ENCODE results near the gene SLC30A2. TPM values are rescaled to one million over a fixed set of nuclear protein-coding genes. Genes with fewer than 3 reads are reported as not detected.

SLC30A2 gene
- total RNA-seq, 1 donor from 2014 or later, result not detected

Small RNA genes lying within 50 kb of the gene (small RNA-seq; reads per million reads assigned to genes)
- gene RF00283 (not detected), gene RF00492 (not detected)

Other genes starting within 250 kb of the SLC30A2 start
- gene SELENON, start 245.9 kb downstream of the SLC30A2 start, total RNA-seq, result 6.1 TPM
- 33.0 TPM for gene MTFR1L, start 226.2 kb downstream of the SLC30A2 start, total RNA-seq
- gene AUNIP, start 186.7 kb downstream of the SLC30A2 start, total RNA-seq, result 0.82 TPM
- 8.6 TPM for gene PAQR7, start 170.4 kb downstream of the SLC30A2 start, total RNA-seq
- gene STMN1, start 139.7 kb downstream of the SLC30A2 start, total RNA-seq, result 1,181 TPM
- gene PAFAH2, start 48.1 kb downstream of the SLC30A2 start, total RNA-seq, result 2.4 TPM
- gene EXTL1, start 24.3 kb downstream of the SLC30A2 start, total RNA-seq, result 1.2 TPM
- gene TRIM63, start 21.5 kb upstream of the SLC30A2 start, total RNA-seq, result not detected
- 109 TPM for gene PDIK1L, start 65.7 kb upstream of the SLC30A2 start, total RNA-seq
- 0.82 TPM for gene FAM110D, start 113.0 kb upstream of the SLC30A2 start, total RNA-seq
- not detected for gene C1orf232, start 122.8 kb upstream of the SLC30A2 start, total RNA-seq
- 11.0 TPM for gene ZNF593, start 123.8 kb upstream of the SLC30A2 start, total RNA-seq
- not detected for gene ZNF593OS, start 125.7 kb upstream of the SLC30A2 start, total RNA-seq
- 3.3 TPM for gene CNKSR1, start 131.4 kb upstream of the SLC30A2 start, total RNA-seq
- gene CATSPER4, start 144.5 kb upstream of the SLC30A2 start, total RNA-seq, result not detected
- 12.2 TPM for gene CEP85, start 188.1 kb upstream of the SLC30A2 start, total RNA-seq
- 11.8 TPM for gene SH3BGRL3, start 234.0 kb upstream of the SLC30A2 start, total RNA-seq

Measured in frontal cortex (tissue), 1 donor.